Tibial nerve (tissue), 4 donors: ENCODE measurements around the gene RASGRF1. TPM values are rescaled to one million over a fixed set of nuclear protein-coding genes. Genes with fewer than 3 reads are reported as not detected.

ENCODE experiments used
- DNase-seq, 2 donors: peaks; one replicate each; pipeline ENCODE4 v3.0.0-alpha.2; 2019; ENCODE audit warnings: low spot score in 2 of 2
- H3K27ac ChIP-seq, 4 donors: fragments of 200-600 bp; sonication (generic) in 3 of 4; one replicate each; pipeline ENCODE4 v1.5.1; 2017 to 2019; ENCODE audit warnings: mild to moderate bottlenecking in 1 of 4
- H3K27me3 ChIP-seq, 2 donors: fragments of 200-600 bp; sonication (generic) in 1 of 2; one replicate each; pipeline versions ENCODE4 v1.5.1 to v1.6.0; 2017 to 2019
- H3K36me3 ChIP-seq, 3 donors: fragments of 200-600 bp; sonication (generic); one replicate each; pipeline ENCODE4 v1.5.1; 2018 to 2019
- H3K4me1 ChIP-seq, 4 donors: fragments of 200-600 bp; sonication (generic) in 3 of 4; one replicate each; pipeline ENCODE4 v1.5.1; 2017 to 2019
- H3K4me3 ChIP-seq, 4 donors: fragments of 200-600 bp; sonication (generic) in 3 of 4; one replicate each; pipeline ENCODE4 v1.5.1; 2017 to 2019; ENCODE audit warnings: mild to moderate bottlenecking in 1 of 4, moderate library complexity in 1 of 4
- H3K9me3 ChIP-seq, 4 donors: fragments of 200-600 bp; sonication (generic) in 3 of 4; one replicate each; pipeline ENCODE4 v1.5.1; 2017 to 2019
- CTCF ChIP-seq, 5 experiments: fragments of 200-600 bp in 3 of 5; fragments of 450-650 bp in 2 of 5; sonication (generic) in 3 of 5; IDR thresholded peaks; one replicate each; pipeline ENCODE4 v1.5.1; 2016 to 2019; ENCODE audit warnings: antibody characterized with exemption in 5 of 5, mild to moderate bottlenecking in 3 of 5, moderate library complexity in 2 of 5
- EP300 ChIP-seq, 2 donors: sonication (generic); formaldehyde crosslinking; IDR thresholded peaks; one replicate each; pipeline ENCODE4 v1.6.1; 2017; ENCODE audit warnings: antibody characterized with exemption in 2 of 2, mild to moderate bottlenecking in 1 of 2
- POLR2A ChIP-seq, 2 donors: fragments of 450-650 bp; IDR thresholded peaks; one replicate each; pipeline ENCODE4 v1.6.1; 2017; ENCODE audit warnings: antibody characterized with exemption in 2 of 2, mild to moderate bottlenecking in 2 of 2, moderate library complexity in 2 of 2
- WGBS, 2 donors: methylation state at CpG; one replicate each; pipeline ENCODE4 v1.1.5; 2018; 5-methylcytosine and 5-hydroxymethylcytosine counted together
- total RNA-seq, 4 donors: library from RNA; depleted of rRNA; stranded (reverse); fragments of >200 nt; gene quantifications; one replicate each; pipeline ENCODE4 v1.1.0, GENCODE V29; 2016

RASGRF1 gene
- total RNA-seq, 4 donors from 2014 or later: 0.30 to 0.98 (median 0.65) TPM

- no peaks in the 10 kb centered on the region for H3K9me3 ChIP-seq
- TF ChIP-seq POLR2A (IDR thresholded peaks at IDR 0.05): no peak
- TF ChIP-seq EP300 (IDR thresholded peaks at IDR 0.05): no peak
- no peak for TF ChIP-seq CTCF (IDR thresholded peaks at IDR 0.05)
- H3K4me3 ChIP-seq: no peak overlapping the region
- H3K4me1 ChIP-seq: peaks cover 0 to 27% (median 7%) of the 10 kb centered on the region in 4 donors
- no peak for DNase-seq
- no peaks in the 10 kb centered on the region for H3K36me3 ChIP-seq
- WGBS, 2 donors: 73 to 82% methylated on average over 3 of the region's 3 CpGs
- H3K27me3 ChIP-seq: no peaks in the 10 kb centered on the region
- peak overlapping the region in 1 of 4 donors; percentile 6 for H3K27ac ChIP-seq
Observed at GRCh38 chr15:79067969-79068368, 22.6 kb downstream of the RASGRF1 start.

- H3K27ac ChIP-seq: peak overlapping the region in 1 of 4 donors; percentile 52
- no peak for TF ChIP-seq EP300 (IDR thresholded peaks at IDR 0.05)
- TF ChIP-seq POLR2A (IDR thresholded peaks at IDR 0.05): no peak
- TF ChIP-seq CTCF (IDR thresholded peaks at IDR 0.05): no peak
- H3K36me3 ChIP-seq: no peaks in the 10 kb centered on the region
- DNase-seq: peak in 1 of 2 donors; percentile 15
- no peaks in the 10 kb centered on the region for H3K27me3 ChIP-seq
- H3K4me3 ChIP-seq: no peak overlapping the region
- H3K9me3 ChIP-seq: no peaks in the 10 kb centered on the region
- WGBS, 2 donors: 54 to 61% methylated on average over 6 to 8 of the region's 8 CpGs
- peaks cover 0 to 27% (median 7%) of the 10 kb centered on the region in 4 donors for H3K4me1 ChIP-seq
Observed at GRCh38 chr15:79067072-79067833, 23.3 kb downstream of the RASGRF1 start.

- 79 to 83% methylated on average over 6 of the region's 6 CpGs for WGBS, 2 donors
- no peak overlapping the region for H3K27ac ChIP-seq
- H3K4me1 ChIP-seq: peaks cover 0 to 27% (median 7%) of the 10 kb centered on the region in 4 donors
- H3K9me3 ChIP-seq: no peaks in the 10 kb centered on the region
- no peak overlapping the region for H3K4me3 ChIP-seq
- no peak for DNase-seq
- H3K36me3 ChIP-seq: no peaks in the 10 kb centered on the region
- no peaks in the 10 kb centered on the region for H3K27me3 ChIP-seq
- TF ChIP-seq EP300 (IDR thresholded peaks at IDR 0.05) (no peak), CTCF (IDR thresholded peaks at IDR 0.05) (no peak), POLR2A (IDR thresholded peaks at IDR 0.05) (no peak)
Observed at GRCh38 chr15:79066391-79067071, 24.0 kb downstream of the RASGRF1 start.

- WGBS, 2 donors: 80 to 86% methylated on average over 7 to 8 of the region's 8 CpGs
- no peak for DNase-seq
- no peak overlapping the region for H3K27ac ChIP-seq
- no peaks in the 10 kb centered on the region for H3K9me3 ChIP-seq
- no peak overlapping the region for H3K4me3 ChIP-seq
- H3K4me1 ChIP-seq: peaks cover 0 to 27% (median 7%) of the 10 kb centered on the region in 4 donors
- H3K27me3 ChIP-seq: no peaks in the 10 kb centered on the region
- no peaks in the 10 kb centered on the region for H3K36me3 ChIP-seq
- TF ChIP-seq POLR2A (IDR thresholded peaks at IDR 0.05) (no peak), CTCF (IDR thresholded peaks at IDR 0.05) (no peak), EP300 (IDR thresholded peaks at IDR 0.05) (no peak)
Observed at GRCh38 chr15:79065706-79066376, 24.7 kb downstream of the RASGRF1 start.
